ENCODE measurements around the gene SQSTM1. TPM values are rescaled to one million over a fixed set of nuclear protein-coding genes. Genes with fewer than 3 reads are reported as not detected.

SQSTM1 gene
- total and polyA plus RNA-seq, 12 donors: 131 to 466 (median 387) TPM

- H3K4me1 ChIP-seq: no peaks in the 10 kb centered on the region
- ATAC-seq (no peak), DNase-seq (no peak)
- H3K9me3 ChIP-seq: no peaks in the 10 kb centered on the region
- no peaks in the 10 kb centered on the region for H3K27me3 ChIP-seq
- intact Hi-C loops (cut with DNase I): no loop called here
- 94 to 97% methylated on average over 3 of the region's 3 CpGs for WGBS, 2 donors
- H3K27ac ChIP-seq: no peak overlapping the region
- H3K4me3 ChIP-seq: no peak overlapping the region
- H3K36me3 ChIP-seq: peaks cover 0 to 94% (median 36%) of the 10 kb centered on the region in 9 donors
- no peak for TF ChIP-seq CTCF (IDR thresholded peaks at IDR 0.05)
Measured at GRCh38 chr5:179876610-179876952, 55.9 kb downstream of the SQSTM1 start.

- H3K9me3 ChIP-seq: peaks cover 0 to 16% (median 13%) of the 10 kb centered on the region in 11 donors
- H3K27ac ChIP-seq: no peak overlapping the region
- H3K27me3 ChIP-seq: no peaks in the 10 kb centered on the region
- no peak for DNase-seq
- peaks cover 0 to 92% (median 27%) of the 10 kb centered on the region in 9 donors for H3K36me3 ChIP-seq
- ATAC-seq: no peak
- no peak for TF ChIP-seq CTCF (IDR thresholded peaks at IDR 0.05)
- H3K4me1 ChIP-seq: no peaks in the 10 kb centered on the region
- WGBS, 2 donors: 89 to 90% methylated on average over 26 of the region's 26 CpGs
- no peak overlapping the region for H3K4me3 ChIP-seq
- intact Hi-C loops (cut with DNase I): no loop called here
Measured at GRCh38 chr5:179878222-179879002, 57.7 kb downstream of the SQSTM1 start.

- H3K36me3 ChIP-seq: peaks cover 0 to 92% (median 27%) of the 10 kb centered on the region in 9 donors
- no peaks in the 10 kb centered on the region for H3K27me3 ChIP-seq
- H3K27ac ChIP-seq: no peak overlapping the region
- ATAC-seq: peak in 4 of 8 donors; percentile 6 to 55 (median 24)
- DNase-seq: no peak
- H3K4me3 ChIP-seq: no peak overlapping the region
- TF ChIP-seq CTCF (IDR thresholded peaks at IDR 0.05): no peak
- intact Hi-C loops (cut with DNase I): no loop called here
- H3K4me1 ChIP-seq: no peaks in the 10 kb centered on the region
- 94% methylated on average over 31 of the region's 31 CpGs for WGBS, 2 donors
- H3K9me3 ChIP-seq: peaks cover 0 to 24% (median 19%) of the 10 kb centered on the region in 11 donors
Measured at GRCh38 chr5:179879003-179879689, 58.4 kb downstream of the SQSTM1 start.

- Histone ChIP-seq H3K4me1 (no peaks in the 10 kb centered on the region), H3K9me3 (peaks cover 0 to 29% (median 19%) of the 10 kb centered on the region in 11 donors), H3K27me3 (no peaks in the 10 kb centered on the region), H3K27ac (no peak overlapping the region), H3K36me3 (peaks cover 0 to 92% (median 28%) of the 10 kb centered on the region in 9 donors), H3K4me3 (no peak overlapping the region)
- ATAC-seq (peak in 1 of 8 donors; percentile 7), DNase-seq (no peak)
- TF ChIP-seq CTCF (IDR thresholded peaks at IDR 0.05): no peak
- WGBS, 2 donors: 95 to 96% methylated on average over 13 of the region's 13 CpGs
- intact Hi-C loops (cut with DNase I): no loop called here
Measured at GRCh38 chr5:179879690-179880010, 58.9 kb downstream of the SQSTM1 start.
